ENCODE data around the gene PDPK1. TPM values are rescaled to one million over a fixed set of nuclear protein-coding genes. Genes with fewer than 3 reads are reported as not detected.

PDPK1 gene
- total RNA-seq, result 11.7 and 15.4 TPM in 2 replicates

DNA sequence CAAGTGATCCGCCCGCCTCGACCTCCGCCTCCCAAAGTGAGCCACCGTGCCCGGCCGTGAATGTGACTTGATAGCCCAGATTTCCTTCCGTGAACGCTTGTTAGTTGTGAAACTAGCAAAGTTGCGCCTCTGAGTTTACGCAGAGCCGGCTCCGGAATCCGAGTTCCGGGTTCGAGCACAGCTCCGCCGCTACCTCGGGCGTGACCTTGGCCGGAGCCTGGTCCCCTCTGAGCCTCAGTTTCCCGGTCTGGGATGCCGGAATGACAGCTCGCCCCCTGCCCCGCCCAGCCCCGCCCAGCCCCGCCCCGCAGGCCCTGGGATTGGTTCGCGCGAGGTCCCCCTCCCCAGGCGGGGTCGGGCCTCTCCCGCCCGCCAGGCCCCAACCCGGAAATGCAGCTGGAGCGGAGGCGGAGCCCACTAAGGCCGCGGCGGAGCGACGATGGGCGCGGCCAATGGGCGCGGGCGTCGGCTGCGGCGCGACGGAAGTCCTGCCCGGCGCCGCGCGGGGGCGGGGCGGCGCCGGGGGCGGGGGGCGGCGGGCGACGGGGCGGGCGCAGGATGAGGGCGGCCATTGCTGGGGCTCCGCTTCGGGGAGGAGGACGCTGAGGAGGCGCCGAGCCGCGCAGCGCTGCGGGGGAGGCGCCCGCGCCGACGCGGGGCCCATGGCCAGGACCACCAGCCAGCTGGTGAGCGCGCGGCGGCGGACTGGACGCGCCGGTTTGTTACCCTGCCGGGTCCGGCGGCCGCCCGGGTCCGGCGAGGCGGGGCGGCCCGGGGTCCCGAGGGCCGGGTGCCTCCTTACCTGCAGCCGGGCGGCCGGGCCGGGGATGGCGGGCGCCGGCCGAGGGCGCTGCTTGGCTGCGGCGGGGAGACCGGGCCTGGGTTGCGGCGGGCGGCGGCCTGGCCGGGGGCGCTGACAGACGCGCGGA is at the start of gene PDPK1:
PDPK1 (plus strand) TSS at position 571 of the 929 bp plus-strand sequence; CDS start at position 663, 92 bp downstream.

DNA sequence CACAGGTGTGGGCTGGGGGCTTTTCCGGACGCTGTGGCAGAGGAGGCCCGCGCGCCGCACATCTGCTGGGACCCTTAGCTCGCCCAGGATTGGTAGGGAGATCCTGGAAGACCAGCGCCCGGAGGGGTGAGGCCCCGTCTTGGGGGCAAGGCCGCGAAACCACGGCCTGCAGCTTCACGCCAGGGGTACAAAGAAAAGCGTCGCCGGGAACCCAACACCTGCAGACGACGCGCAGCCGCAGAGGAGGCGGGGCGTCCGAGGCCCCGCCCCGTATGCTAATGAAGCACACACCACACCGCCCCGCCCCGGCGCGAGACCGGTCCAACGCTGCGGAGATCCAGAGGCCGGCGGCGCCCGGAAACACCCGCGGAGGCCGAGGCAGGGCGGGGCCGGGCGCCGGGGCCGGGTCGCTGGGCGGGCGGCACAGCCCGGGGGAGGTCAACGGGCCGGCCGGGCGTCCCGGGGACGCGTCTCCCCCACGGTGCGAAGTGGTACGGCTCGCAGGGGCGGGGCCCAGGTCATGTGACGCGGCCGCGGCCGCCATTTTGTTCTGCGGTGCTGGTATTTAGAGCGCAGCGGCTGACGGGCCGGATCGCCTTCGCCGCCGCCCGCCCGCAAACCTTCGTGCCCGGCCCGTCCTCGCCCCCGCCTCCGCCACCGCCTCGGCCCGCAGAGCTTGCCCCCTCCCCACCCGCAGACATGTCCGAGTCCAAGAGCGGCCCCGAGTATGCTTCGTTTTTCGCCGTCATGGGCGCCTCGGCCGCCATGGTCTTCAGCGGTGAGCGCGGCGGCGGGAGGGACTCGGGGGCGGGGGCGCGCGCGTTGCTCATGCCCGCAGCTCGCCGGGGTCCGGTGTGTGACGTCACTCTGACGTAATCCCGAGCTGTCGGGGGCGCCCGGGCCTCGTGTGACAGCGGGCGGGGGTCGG is 24.2 kb upstream of the PDPK1 start, which contains the start of gene ATP6V0C:
ATP6V0C (plus strand) TSS at position 548 of the 928 bp plus-strand sequence; CDS start at position 700, 152 bp downstream.

DNA sequence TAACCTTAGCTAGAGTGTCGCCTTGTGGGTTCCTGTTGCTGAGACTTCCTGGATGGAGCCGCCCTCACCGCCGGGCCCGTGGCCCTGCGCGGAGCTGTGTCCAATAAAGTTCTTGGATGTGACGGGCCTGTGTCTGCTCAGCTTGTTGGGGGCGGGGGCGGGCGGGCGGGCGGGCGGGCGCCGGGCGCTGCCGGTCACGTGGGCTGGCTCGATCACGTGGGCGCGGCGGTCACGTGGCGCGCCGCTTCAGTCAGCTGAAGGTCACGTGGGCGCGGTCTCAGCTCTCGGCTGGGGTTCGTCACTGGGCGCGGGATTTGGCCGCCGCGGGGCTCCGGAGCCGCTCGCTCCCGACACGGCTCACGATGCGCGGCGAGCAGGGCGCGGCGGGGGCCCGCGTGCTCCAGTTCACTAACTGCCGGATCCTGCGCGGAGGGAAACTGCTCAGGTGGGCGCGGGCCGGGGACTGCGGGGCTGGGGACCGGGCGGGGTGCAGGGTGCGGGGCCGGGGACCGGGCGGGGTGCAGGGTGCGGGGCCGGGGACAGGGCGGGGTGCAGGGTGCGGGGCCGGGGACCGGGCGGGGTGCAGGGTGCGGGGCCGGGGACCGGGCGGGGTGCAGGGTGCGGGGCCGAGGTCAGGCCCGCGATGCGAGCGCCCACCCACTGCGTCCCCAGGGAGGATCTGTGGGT is 17.6 kb upstream of the PDPK1 start, which contains the start of gene AMDHD2:
AMDHD2 (plus strand) TSS at position 275 of the 687 bp plus-strand sequence; CDS start at position 363, 88 bp downstream.

DNA sequence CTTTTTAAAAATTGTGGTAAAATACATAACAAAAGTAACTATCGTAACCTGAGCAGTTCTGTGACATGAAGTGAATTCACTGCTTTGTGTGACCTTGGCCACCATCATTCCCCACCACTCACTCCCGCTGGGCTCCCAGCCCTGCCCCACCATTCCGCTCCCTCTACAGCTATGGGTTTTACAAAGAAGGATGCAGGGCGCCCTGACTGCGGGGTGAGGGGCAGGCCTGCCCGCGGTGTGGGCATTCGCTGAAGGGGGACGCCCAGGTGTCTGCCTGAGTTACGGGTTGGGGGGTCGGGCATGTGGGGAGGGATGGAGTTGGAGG is 6.5 kb upstream of the PDPK1 start, which contains the start of gene CEMP1:
CEMP1 (minus strand) TSS at position 38 of the 325 bp plus-strand sequence. CDS start 335 bp downstream, outside the sequence.

Other genes with a start within 250 kb of the PDPK1 start
- gene ABCA3, start 197.3 kb upstream of the PDPK1 start, total RNA-seq, result 1.4 and 2.9 TPM in 2 replicates
- 9.0 and 11.2 TPM in 2 replicates for gene CCNF, start 108.6 kb upstream of the PDPK1 start, total RNA-seq
- gene TEDC2, start 77.9 kb upstream of the PDPK1 start, total RNA-seq, result 1.3 and 3.6 TPM in 2 replicates
- gene NTN3, start 66.7 kb upstream of the PDPK1 start, total RNA-seq, result not detected in 2 replicates
- gene TBC1D24, start 62.9 kb upstream of the PDPK1 start, total RNA-seq, result 7.4 and 9.9 TPM in 2 replicates
- gene ATP6V0C, start 24.1 kb upstream of the PDPK1 start, total RNA-seq, result 53.5 and 59.2 TPM in 2 replicates
- 31.8 and 40.5 TPM in 2 replicates for gene AMDHD2, start 17.6 kb upstream of the PDPK1 start, total RNA-seq
- gene CEMP1, start 6.6 kb upstream of the PDPK1 start, total RNA-seq, result not detected in 2 replicates
- gene KCTD5, start 144.5 kb downstream of the PDPK1 start, total RNA-seq, result 29.1 and 33.0 TPM in 2 replicates
- gene PRSS27, start 182.2 kb downstream of the PDPK1 start, total RNA-seq, result 0.16 and 0.18 TPM in 2 replicates
- 46.7 and 53.8 TPM in 2 replicates for gene SRRM2, start 214.6 kb downstream of the PDPK1 start, total RNA-seq
- gene ELOB, start 239.3 kb downstream of the PDPK1 start, total RNA-seq, result 262 and 317 TPM in 2 replicates
- not detected in 2 replicates for gene PRSS33, start 249.5 kb downstream of the PDPK1 start, total RNA-seq